GM04504 (cell line): ENCODE data around the gene CATSPERB.
"Not testable (repeated sequence)": the region's sequence is repeated elsewhere in the genome, so short reads cannot be mapped to it uniquely, and the experiment has no call there.

Experiments used
- DNase-seq: peaks from one replicate; pipeline ENCODE4 v3.0.0-alpha.2; 2012; ENCODE audit warnings: low read depth

Gene CATSPERB

GRCh38 chr14:91669867-91670266 is 62.0 kb downstream of the CATSPERB start:
- DNase-seq = no peak

GRCh38 chr14:91667101-91667500 is 64.8 kb downstream of the CATSPERB start:
- not testable (repeated sequence) for DNase-seq

GRCh38 chr14:91660790-91661189 is 71.1 kb downstream of the CATSPERB start:
- DNase-seq = no peak

- no peak for DNase-seq
Measured at GRCh38 chr14:91654836-91655235, 77.0 kb downstream of the CATSPERB start.

GRCh38 chr14:91653451-91653850 is 78.4 kb downstream of the CATSPERB start:
- DNase-seq = no peak

- peak; percentile 8 for DNase-seq
Measured at GRCh38 chr14:91649930-91650329, 82.0 kb downstream of the CATSPERB start.

DNA sequence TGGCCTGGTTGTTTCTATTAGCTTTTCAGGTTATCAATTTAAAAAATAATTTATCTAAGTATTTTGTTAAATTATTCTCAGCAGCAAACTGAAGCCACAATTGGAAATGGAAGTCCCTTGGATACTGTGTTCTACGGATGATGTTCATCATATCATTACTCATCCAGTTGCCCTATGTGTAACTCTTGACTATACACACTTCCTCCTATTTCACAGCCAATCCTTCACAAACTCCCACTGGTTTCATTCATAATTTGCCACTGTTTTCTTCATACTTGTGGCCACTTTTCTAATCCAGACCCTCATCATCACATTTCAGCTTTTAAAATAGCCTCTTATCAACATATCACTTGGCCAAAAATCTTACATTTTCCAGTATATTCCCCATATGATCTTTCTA is 84.0 kb downstream of the CATSPERB start:
- no peak for DNase-seq

- no peak for DNase-seq
Measured at GRCh38 chr14:91636604-91637003, 95.3 kb downstream of the CATSPERB start.

- DNase-seq = no peak
Measured at GRCh38 chr14:91624757-91625156, 107.1 kb downstream of the CATSPERB start.

- no peak for DNase-seq
Measured at GRCh38 chr14:91614187-91614586, 117.7 kb downstream of the CATSPERB start.

DNA sequence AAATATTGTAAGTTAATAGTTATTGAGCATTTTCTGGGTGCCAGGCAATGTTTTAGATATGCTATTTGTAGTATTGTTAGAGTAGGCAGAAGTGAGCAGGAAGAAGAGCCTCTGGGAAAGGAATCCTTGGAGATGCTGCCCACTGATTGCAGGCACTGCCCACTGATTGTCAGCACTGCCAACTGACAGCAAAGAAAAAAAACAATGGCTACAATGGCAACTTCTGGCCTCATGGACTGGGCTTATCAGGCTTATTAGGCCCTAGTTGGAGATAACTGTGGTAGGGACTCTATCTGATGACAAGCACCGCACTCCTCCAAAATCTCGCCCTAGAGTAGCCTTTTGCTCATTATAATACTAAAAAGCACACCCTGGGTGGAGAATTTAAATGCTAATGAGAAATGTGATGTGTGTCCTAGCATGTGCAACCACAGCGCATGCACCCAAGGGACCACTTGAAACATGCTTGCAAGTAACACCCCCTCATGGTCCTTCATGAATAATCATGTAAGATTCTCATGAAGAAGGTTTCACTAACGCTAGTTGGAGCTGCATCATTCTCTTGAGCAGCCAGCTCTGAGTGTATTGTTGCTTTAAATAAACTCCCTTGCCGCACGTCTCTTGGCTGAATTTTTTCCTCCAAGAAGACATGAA is 118.3 kb downstream of the CATSPERB start:
- no peak for DNase-seq

GRCh38 chr14:91611528-91611927 is 120.4 kb downstream of the CATSPERB start:
- no peak for DNase-seq

GRCh38 chr14:91609161-91609560 is 122.7 kb downstream of the CATSPERB start:
- no peak for DNase-seq

DNA sequence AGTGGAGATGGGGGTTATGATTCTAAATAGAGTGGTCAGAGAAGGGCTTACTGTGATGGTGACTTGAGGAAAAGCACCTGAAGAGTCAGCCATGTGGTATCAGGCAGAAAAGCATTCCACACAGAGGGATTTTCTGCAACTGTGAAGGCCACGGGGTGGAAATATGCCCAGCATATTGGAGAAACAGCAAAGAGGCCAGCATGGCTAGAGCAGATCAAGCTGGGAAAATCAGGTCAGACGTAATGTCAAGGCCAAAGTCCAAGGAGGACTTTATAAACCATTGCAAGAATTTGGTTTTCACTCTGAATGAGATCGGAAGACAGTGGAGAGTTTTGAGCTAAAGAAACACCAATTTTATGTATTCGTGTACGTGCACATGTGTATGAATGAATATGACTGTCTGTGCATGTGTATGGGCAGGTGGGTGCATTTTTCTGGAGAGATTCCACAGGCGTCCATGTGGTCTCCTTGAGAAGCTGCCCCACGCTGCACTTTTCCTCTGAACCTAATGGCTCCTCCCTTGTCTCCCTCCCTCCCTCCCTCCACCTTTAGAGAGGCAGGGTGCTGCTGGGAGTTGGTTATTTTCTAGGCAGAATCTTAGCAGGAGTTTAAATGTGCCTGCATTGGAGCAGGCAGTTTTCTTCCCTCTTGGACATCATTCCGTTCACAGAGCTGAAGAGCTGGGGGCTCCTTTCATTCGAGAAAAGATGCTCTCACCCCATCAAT is 124.4 kb downstream of the CATSPERB start:
- no peak for DNase-seq

DNA sequence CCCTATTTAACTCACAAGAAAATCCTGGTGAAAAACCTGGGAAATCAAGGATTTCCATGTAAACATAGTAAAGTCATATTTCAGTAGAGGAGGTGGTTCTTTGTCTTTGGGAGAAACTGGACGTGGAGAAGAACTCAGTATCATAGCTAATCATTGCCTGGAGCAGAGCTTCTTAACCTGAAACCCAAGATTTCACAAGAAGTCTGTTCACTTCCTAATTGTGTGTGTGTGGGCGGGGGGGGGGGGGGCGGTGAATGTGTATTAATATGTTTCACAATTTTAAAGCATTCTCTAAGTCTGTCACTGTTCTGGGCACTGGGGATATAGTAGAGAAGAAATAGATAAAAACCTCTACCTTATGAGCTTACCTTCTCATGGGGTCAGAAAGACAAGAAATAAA is 125.0 kb downstream of the CATSPERB start:
- DNase-seq = no peak

GRCh38 chr14:91604611-91605010 is 127.3 kb downstream of the CATSPERB start:
- DNase-seq = not testable (repeated sequence)

- DNase-seq = no peak
Measured at GRCh38 chr14:91599994-91600393, 131.9 kb downstream of the CATSPERB start.

GRCh38 chr14:91595736-91596135 is 136.2 kb downstream of the CATSPERB start:
- no peak for DNase-seq

- not testable (repeated sequence) for DNase-seq
Measured at GRCh38 chr14:91593957-91594356, 137.9 kb downstream of the CATSPERB start.

GRCh38 chr14:91586410-91586809 is 145.5 kb downstream of the CATSPERB start:
- DNase-seq = no peak

- DNase-seq = no peak
Measured at GRCh38 chr14:91585856-91586255, 146.0 kb downstream of the CATSPERB start.

GRCh38 chr14:91582761-91583160 is 149.1 kb downstream of the CATSPERB start:
- no peak for DNase-seq

DNA sequence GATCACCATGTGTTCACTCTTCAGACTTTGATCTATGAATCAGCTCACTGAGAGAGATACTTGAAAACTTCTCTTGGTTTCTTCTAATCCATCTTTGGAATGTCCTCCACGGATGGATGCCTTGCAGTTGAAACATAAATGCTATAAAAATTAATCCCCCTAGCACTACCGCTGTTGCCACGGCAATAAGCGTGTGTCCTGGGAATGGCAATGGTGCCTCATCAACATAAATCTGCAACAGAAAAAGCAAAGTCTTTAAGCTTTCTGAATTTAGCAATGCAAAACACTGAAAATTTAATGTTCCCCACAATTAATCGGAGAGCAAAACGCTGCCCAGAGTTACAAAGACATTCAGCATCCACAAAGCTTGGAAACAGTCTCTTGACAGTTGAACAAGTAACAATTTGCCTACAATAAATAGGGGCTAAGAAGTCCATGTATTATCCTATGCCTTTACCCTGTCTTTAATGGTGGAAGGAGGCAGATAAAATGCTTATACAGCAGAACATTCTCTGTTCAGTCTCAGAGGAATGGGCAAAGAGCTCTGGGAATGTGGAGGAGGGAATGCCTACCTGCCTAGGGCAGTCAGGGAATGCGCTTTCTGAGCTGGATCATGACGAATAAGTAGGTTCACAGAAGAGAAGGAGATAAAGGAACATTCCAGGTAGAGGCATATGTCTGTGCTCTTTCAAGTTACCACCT is 150.9 kb downstream of the CATSPERB start:
- DNase-seq = no peak
